GM18499 (cell line): ENCODE measurements around the gene TBPL2.
"Not testable (repeated sequence)": the region's sequence is repeated elsewhere in the genome, so short reads cannot be mapped to it uniquely, and the experiment has no call there.

Experiments used
- ATAC-seq: cut with Tn5 transposase; IDR thresholded peaks from one replicate; pipeline ENCODE4 v1.9.1; 2021; ENCODE audit warnings: moderate number of reproducible peaks; ENCODE audit not compliant: insufficient read depth, unreplicated experiment

Gene TBPL2

GRCh38 chr14:55446127-55446736 lies 5.8 kb upstream of the TBPL2 start:
- ATAC-seq, result no peak

GRCh38 chr14:55441286-55441685 lies 870 bp upstream of the TBPL2 start:
- no peak for ATAC-seq

GRCh38 chr14:55438066-55438683 lies 2.2 kb downstream of the TBPL2 start:
- no peak for ATAC-seq

- ATAC-seq, result no peak
Measured at GRCh38 chr14:55436931-55437330, 3.5 kb downstream of the TBPL2 start.

GRCh38 chr14:55436519-55436918 lies 3.9 kb downstream of the TBPL2 start:
- ATAC-seq, result no peak

GRCh38 chr14:55434805-55435174 lies 5.6 kb downstream of the TBPL2 start:
- no peak for ATAC-seq

- no peak for ATAC-seq
Measured at GRCh38 chr14:55433880-55434804, 6.3 kb downstream of the TBPL2 start.

GRCh38 chr14:55432628-55433027 lies 7.8 kb downstream of the TBPL2 start:
- no peak for ATAC-seq

- no peak for ATAC-seq
Measured at GRCh38 chr14:55430024-55430690, 10.3 kb downstream of the TBPL2 start.

- ATAC-seq, result no peak
Measured at GRCh38 chr14:55427439-55427838, 13.0 kb downstream of the TBPL2 start.

GRCh38 chr14:55426891-55427290 lies 13.5 kb downstream of the TBPL2 start:
- no peak for ATAC-seq

- ATAC-seq, result no peak
Measured at GRCh38 chr14:55425091-55425490, 15.3 kb downstream of the TBPL2 start.

GRCh38 chr14:55423969-55424368 lies 16.4 kb downstream of the TBPL2 start:
- ATAC-seq, result no peak

- not testable (repeated sequence) for ATAC-seq
Measured at GRCh38 chr14:55422338-55422737, 18.1 kb downstream of the TBPL2 start.

- ATAC-seq, result no peak
Measured at GRCh38 chr14:55419663-55420062, 20.8 kb downstream of the TBPL2 start.

GRCh38 chr14:55418411-55418810 lies 22.0 kb downstream of the TBPL2 start:
- ATAC-seq, result no peak

GRCh38 chr14:55417955-55418354 lies 22.5 kb downstream of the TBPL2 start:
- ATAC-seq, result no peak

GRCh38 chr14:55416866-55417265 lies 23.6 kb downstream of the TBPL2 start:
- no peak for ATAC-seq

- ATAC-seq, result no peak
Measured at GRCh38 chr14:55414551-55414950, 25.9 kb downstream of the TBPL2 start.

- ATAC-seq, result no peak
Measured at GRCh38 chr14:55412676-55413075, 27.7 kb downstream of the TBPL2 start.
